Caki2 (cell line): ENCODE data around the gene NFKB2. TPM values are rescaled to one million over a fixed set of nuclear protein-coding genes. Genes with fewer than 3 reads are reported as not detected.

Experiments
- DNase-seq: peaks from one replicate; pipeline ENCODE4 v3.0.0-alpha.2; 2015; ENCODE audit warnings: low read depth
- in situ Hi-C: cut with HindIII; loops from 2 replicates; pipeline ENCODE4 v1.10.0; 2016; ENCODE audit warnings: low sequenced_read_pairs, low pct_unique_long_range_greater_than_20kb, mixed read lengths
- total RNA-seq: library from RNA; depleted of rRNA; stranded (reverse); fragments of >200 nt; shearing (Covaris generic); gene quantifications from 2 replicates; pipeline ENCODE4 v1.2.3, GENCODE V29; 2014; ENCODE audit warnings: low replicate concordance

Gene NFKB2
- total RNA-seq, 1 experiment from 2014 or later, result 50.8 TPM

- in situ Hi-C loops, result no loop called here
- no peak for DNase-seq
Measured at GRCh38 chr10:102416695-102417094, 21.2 kb downstream of the NFKB2 start.

- in situ Hi-C loops, result no loop called here
- no peak for DNase-seq
Measured at GRCh38 chr10:102418622-102419268, 23.2 kb downstream of the NFKB2 start, which contains the start of gene PSD. TSS of gene PSD (minus strand) at chr10:102418785. CDS start at chr10:102417038, 1,747 bp downstream.

- in situ Hi-C loops, result no loop called here
- peak; percentile 52 for DNase-seq
Measured at GRCh38 chr10:102419269-102420180, 24.0 kb downstream of the NFKB2 start.

- in situ Hi-C loops, result no loop called here
- no peak for DNase-seq
Measured at GRCh38 chr10:102420181-102420713, 24.7 kb downstream of the NFKB2 start.

DNA sequence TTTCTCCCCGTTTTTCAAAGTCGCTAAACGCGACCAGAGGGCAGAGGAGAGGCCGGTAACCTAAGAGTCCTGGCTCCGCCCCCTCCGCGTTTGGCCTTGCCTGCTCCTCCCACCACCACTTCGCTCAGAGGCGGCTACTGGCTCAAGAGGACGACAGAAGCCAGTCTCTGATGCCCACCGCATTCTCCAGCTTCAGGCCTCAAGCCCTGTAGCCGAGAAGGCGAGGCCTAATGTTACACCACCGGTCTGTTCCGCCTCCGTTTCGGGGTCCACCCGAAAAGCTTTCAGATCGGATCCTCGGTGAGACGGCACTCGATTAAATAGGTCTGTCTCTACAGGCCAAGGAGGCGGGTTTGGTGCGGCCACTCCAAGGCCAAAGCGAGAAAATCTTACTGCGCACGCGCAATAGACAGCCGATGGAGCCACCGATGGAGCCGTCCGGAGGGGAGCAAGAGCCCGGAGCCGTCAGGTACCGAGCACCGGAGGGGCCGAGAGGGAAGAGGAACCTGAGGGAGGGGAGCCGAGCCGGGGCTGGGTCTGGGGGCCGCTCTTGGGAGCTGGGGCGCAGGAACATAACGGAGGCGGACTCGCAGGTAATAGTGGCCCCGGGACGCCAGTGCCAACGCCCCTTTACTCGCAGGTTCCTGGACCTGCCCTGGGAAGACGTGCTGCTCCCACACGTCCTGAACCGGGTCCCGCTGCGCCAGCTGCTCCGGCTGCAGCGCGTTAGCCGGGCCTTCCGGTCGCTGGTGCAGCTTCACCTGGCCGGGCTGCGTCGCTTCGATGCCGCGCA is 25.4 kb downstream of the NFKB2 start, which contains the start of gene FBXL15:
FBXL15 (plus strand) TSS at position 123 of the 793 bp plus-strand sequence; CDS start at position 417, 294 bp downstream.
- DNase-seq, result peak; percentile 95
- in situ Hi-C loops, result no loop called here

- peak; percentile 21 for DNase-seq
- in situ Hi-C loops, result no loop called here
Measured at GRCh38 chr10:102421507-102421756, 25.9 kb downstream of the NFKB2 start.

- in situ Hi-C loops, result no loop called here
- DNase-seq, result peak; percentile 44
Measured at GRCh38 chr10:102421757-102422512, 26.4 kb downstream of the NFKB2 start.

DNA sequence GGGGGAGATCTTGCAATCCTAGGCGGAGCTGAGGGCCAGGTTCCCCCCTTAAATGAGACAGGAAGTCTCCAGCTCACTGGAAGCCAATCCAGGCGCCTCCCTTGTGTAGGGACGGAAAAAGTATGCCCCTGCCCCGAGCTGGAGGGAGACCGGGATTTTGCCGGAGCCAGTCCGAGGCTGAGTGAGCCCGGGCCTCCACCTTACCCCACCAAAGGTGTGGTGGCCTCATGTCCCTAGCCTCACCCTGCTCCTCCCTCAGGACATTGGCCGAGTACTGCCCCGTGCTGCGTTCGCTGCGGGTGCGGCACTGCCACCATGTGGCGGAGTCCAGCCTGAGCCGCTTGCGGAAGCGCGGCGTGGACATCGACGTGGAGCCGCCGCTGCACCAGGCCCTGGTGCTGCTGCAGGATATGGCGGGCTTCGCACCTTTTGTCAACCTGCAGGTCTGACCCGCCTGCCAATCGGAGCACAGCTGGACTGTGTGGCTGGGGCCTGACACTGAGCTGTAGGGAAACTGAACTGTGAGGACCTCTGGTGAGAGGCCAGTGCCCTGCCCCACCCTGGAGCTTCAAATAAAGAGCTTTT is 27.1 kb downstream of the NFKB2 start:
- peak; percentile 80 for DNase-seq
- in situ Hi-C loops, result no loop called here

- DNase-seq, result no peak
- in situ Hi-C loops, result no loop called here
Measured at GRCh38 chr10:102423372-102423968, 28.0 kb downstream of the NFKB2 start.

DNA sequence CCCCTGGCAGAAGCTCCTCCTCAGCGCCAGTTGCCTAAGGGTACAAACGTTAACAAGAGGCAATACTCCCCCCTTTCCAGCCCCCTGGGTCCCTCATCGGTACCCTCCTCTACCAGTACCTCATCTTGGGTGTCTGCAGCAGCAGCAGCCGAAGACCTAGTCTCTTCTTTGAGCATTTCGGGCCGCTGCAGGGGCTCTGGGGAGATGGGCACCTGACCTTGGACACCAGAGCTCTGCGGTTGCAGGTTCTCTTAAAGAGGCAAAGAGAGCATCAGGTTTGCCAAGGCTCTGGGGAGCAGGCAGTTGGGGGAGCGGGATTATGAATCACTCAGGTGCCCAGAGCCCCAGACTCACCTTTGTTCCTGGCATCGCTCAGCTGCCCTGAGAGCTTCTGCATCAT is 28.6 kb downstream of the NFKB2 start:
- DNase-seq, result no peak
- in situ Hi-C loops, result no loop called here

DNA sequence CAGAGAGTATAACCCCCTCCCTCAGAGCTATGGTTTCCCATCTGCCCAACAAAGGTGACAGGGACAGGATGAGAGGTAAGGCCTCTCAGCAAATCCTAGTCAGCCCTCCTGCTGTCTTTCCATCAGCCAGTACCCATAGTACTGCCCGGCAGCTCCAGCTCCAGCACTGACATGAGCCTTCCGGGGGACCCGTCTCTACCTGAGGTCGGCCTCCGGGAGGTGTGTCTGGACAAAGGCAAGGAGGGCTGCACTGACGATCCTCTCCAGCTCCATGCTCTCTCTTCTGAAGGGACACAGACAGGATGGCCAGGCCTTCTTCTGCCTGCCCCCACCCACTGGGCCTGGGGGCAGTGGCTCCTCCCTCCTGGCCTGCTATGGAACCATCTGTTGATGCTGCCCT is 29.4 kb downstream of the NFKB2 start:
- in situ Hi-C loops, result no loop called here
- no peak for DNase-seq

DNA sequence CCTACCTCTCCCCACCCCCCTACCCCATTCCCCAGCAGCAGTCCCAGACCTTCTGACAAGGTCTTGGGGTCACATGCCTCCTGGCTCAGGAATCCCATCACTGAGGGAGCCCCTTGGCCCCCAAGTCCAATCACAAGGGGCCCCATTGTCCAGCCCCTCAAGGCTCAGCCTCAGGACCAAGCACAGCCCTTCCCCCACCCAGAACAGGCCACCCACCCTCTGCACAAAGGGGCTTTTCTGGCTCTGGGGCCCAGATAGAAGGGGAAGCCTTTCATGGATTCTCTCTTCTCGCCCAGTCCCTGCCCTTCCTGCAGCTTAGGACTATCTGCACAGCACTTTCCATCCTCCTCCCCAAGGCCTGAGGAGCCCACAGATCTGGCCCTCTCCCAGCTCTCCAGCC is 29.9 kb downstream of the NFKB2 start:
- no peak for DNase-seq
- in situ Hi-C loops, result no loop called here

GRCh38 chr10:102426803-102427287 is 31.3 kb downstream of the NFKB2 start:
- DNase-seq, result no peak
- in situ Hi-C loops, result no loop called here

GRCh38 chr10:102429468-102429867 is 34.0 kb downstream of the NFKB2 start:
- in situ Hi-C loops, result no loop called here
- DNase-seq, result no peak

DNA sequence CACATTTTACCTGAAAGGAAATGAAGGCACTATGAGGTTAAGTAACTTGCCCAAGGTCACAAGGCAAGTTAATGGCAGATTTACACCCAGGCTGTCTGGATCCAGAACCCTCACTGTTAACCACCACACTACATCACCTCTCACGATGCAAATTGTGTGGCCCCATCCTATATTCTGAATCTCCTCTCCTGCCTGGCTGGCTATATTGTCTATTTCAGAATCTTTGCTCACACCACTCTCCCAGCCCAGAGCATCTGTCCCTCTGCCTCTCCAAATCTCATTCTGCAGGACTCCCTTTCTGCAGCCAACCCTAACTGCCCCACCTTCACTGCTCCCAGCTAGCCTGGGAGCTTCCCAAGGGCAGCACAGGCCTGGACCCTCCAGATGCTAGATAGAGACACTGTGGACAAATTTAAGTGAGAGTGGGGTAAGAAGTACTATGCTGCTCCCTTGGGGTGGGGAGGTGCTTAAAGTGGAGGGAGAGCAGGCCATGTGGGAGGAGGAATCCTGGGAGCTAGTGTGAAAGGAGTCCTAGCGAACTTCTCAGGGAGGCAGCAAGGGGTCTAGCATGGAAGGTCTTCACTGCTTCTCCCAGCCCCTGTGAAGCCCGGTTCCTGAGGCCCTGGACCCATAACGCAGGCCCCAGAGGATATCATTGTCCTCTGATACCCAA is 36.1 kb downstream of the NFKB2 start:
- in situ Hi-C loops, result no loop called here
- DNase-seq, result peak; percentile 29

DNA sequence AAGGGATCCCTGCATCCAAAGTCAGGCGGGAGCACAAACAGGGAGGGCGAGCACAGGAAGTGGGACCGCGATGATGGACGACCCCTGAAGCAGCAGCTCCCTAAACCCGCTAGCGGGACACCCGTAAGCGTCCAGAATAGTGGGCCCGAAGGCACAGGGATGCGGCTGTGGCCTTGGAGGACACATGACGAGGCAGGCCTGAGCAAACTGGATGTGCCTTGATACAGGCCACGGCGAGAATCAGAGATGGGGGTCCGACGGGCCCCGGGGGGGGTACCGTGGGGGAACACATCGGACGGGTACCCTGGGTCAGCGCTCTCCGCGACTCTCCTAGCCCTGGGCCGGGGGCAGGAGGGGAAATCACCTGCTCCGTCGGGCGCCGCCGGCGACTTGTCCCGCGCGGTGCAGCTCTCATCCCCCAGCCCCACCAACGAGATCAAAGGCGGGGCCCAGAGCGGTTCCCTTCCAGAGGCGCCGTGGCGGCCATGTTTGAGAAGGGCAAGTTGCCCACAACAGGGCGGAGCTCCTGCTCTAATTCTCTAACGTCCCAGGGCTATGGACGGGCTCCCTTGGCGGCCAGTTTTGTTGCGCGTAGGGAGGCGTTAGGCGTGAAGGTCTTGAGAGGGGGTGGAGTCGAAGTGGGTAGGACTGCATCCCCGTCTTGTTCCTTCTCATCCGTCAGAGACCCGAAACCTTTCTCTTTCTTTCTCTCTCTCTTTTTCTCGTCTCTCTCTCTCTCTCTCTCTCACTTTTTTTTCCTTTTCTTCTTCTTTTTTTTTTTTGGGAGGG is 36.9 kb downstream of the NFKB2 start, which contains the start of gene CUEDC2:
CUEDC2 (minus strand) TSS at position 413 of the 789 bp plus-strand sequence. CDS start 7,386 bp downstream, outside the sequence.
- peak; percentile 90 for DNase-seq
- in situ Hi-C loops, result no loop called here
